Endothelial cell of umbilical vein (primary cell): ENCODE results near the gene PSG1. TPM values are rescaled to one million over a fixed set of nuclear protein-coding genes. Genes with fewer than 3 reads are reported as not detected.

Source experiments
- BruUV-seq: library from RNA; stranded (reverse); fragments of 400-500 nt; replicated peaks from 2 replicates; lab custom pipeline; 2021; lab: Mats Ljungman, UMichigan
- CTCF ChIA-PET: fragments of 300-600, 350-600 bp; sonication (Branson Sonifier 250); formaldehyde crosslinking; loops from one replicate; lab custom pipeline; 2021; ENCODE audit warnings: antibody characterized with exemption, inconsistent platforms; lab: Charles Lee
- POLR2A ChIA-PET: fragments of 300-600, 350-600 bp; sonication (Branson Sonifier 250); formaldehyde crosslinking; loops from one replicate; lab custom pipeline; 2021; ENCODE audit warnings: antibody characterized with exemption, inconsistent platforms; lab: Charles Lee
- DNase-seq: peaks from one replicate; pipeline ENCODE4 v3.0.0-alpha.2; 2011; ENCODE audit warnings: low read depth, low spot score
- FAIRE-seq: peaks from 2 replicates; lab custom pipeline; 2011; peaks lifted over from hg19 to GRCh38; lab: Jason Lieb, UNC
- H2AFZ ChIP-seq: 2 replicates; pipeline ENCODE4 v1.6.0; 2012; ENCODE audit warnings: low read depth, low read length, control low read depth, inconsistent platforms
- H3K27ac ChIP-seq: 2 replicates; pipeline ENCODE4 v1.5.1; 2011; ENCODE audit warnings: low read depth, mild to moderate bottlenecking, control low read depth, low read length, moderate library complexity; ENCODE audit not compliant: insufficient read depth
- H3K27me3 ChIP-seq, 2 experiments: 2 replicates each; pipeline versions ENCODE4 v1.6.0 to v1.6.1; 2011; ENCODE audit warnings: low read length in 2 of 2, mixed read lengths in 1 of 2; ENCODE audit not compliant: control insufficient read depth in 2 of 2, insufficient read depth in 2 of 2
- H3K36me3 ChIP-seq, 2 experiments: 2 replicates in 1 of 2; 3 replicates in 1 of 2; pipeline ENCODE4 v1.5.1; 2011; ENCODE audit warnings: low read length in 2 of 2, mild to moderate bottlenecking in 1 of 2, moderate library complexity in 1 of 2; ENCODE audit not compliant: control insufficient read depth in 2 of 2, insufficient read depth in 2 of 2; ENCODE audit errors: extremely low read depth in 1 of 2
- H3K4me1 ChIP-seq: 3 replicates; pipeline ENCODE4 v1.5.1; 2011; ENCODE audit warnings: mild to moderate bottlenecking, low read length; ENCODE audit not compliant: control insufficient read depth, insufficient read depth; ENCODE audit errors: extremely low read depth
- H3K4me2 ChIP-seq: 2 replicates; pipeline ENCODE4 v1.6.1; 2011; ENCODE audit warnings: low read length, control low read depth, mixed read lengths; ENCODE audit not compliant: insufficient read depth
- H3K4me3 ChIP-seq, 3 experiments: fragments of 200-600 bp in 1 of 3; sonication (generic), shearing (Covaris generic) in 1 of 3; replicated peaks in 1 of 3; 2 replicates each; pipeline ENCODE4 v1.5.1; 2011 to 2016; ENCODE audit warnings: control low read depth in 3 of 3, low read length in 3 of 3, mild to moderate bottlenecking in 2 of 3, inconsistent platforms in 1 of 3, low read depth in 1 of 3, moderate library complexity in 1 of 3; ENCODE audit not compliant: insufficient read depth in 1 of 3
- H3K79me2 ChIP-seq: 2 replicates; pipeline ENCODE4 v1.6.0; 2012; ENCODE audit warnings: low read length, inconsistent platforms; ENCODE audit not compliant: control insufficient read depth, insufficient read depth
- H3K9ac ChIP-seq: replicated peaks from 2 replicates; pipeline ENCODE3; 2011; ENCODE audit warnings: low read length, control low read depth; ENCODE audit not compliant: insufficient read depth; ENCODE audit errors: extremely low read depth
- H3K9me1 ChIP-seq: replicated peaks from 3 replicates; pipeline ENCODE4 v1.6.0; 2011; ENCODE audit warnings: mild to moderate bottlenecking, low read length; ENCODE audit not compliant: control insufficient read depth, insufficient read depth; ENCODE audit errors: extremely low read depth
- H3K9me3 ChIP-seq: replicated peaks from 2 replicates; pipeline ENCODE4 v1.5.1; 2012; ENCODE audit warnings: low read length, inconsistent platforms; ENCODE audit not compliant: control insufficient read depth, insufficient read depth
- H4K20me1 ChIP-seq: replicated peaks from 2 replicates; pipeline ENCODE3; 2011; ENCODE audit warnings: mild to moderate bottlenecking, low read length; ENCODE audit not compliant: control insufficient read depth, insufficient read depth; ENCODE audit errors: extremely low read depth
- EZH2 ChIP-seq: IDR thresholded peaks from 2 replicates; pipeline ENCODE4 v1.6.1; 2012; ENCODE audit warnings: borderline replicate concordance, low read depth, mild to moderate bottlenecking, moderate library complexity, low read length, inconsistent platforms; ENCODE audit not compliant: severe bottlenecking
- GATA2 ChIP-seq: IDR thresholded peaks from 2 replicates; pipeline ENCODE4 v1.7.0; 2011; ENCODE audit warnings: low read depth, mild to moderate bottlenecking, moderate library complexity, mixed read lengths, low read length; ENCODE audit not compliant: insufficient read length, insufficient read depth
- MYC ChIP-seq: IDR thresholded peaks from one replicate; pipeline ENCODE4 v1.6.1; 2011; ENCODE audit warnings: mild to moderate bottlenecking, low read depth, low read length
- POLR2A ChIP-seq: IDR thresholded peaks from 2 replicates; pipeline ENCODE4 v1.6.1; 2012; ENCODE audit warnings: low read depth, mild to moderate bottlenecking, control low read depth, low read length
- POLR2AphosphoS5 ChIP-seq: IDR thresholded peaks from 2 replicates; pipeline ENCODE4 v1.6.1; 2012; ENCODE audit warnings: low read depth, mild to moderate bottlenecking, control low read depth, low read length, moderate library complexity; ENCODE audit not compliant: insufficient read depth
- dilution Hi-C: fragments of 300-500 bp; cut with MboI; formaldehyde crosslinking; loops from one replicate; pipeline ENCODE4 v1.15.0; 2019; ENCODE audit warnings: low sequenced_read_pairs; ENCODE audit not compliant: extremely low pct_ligation_motif_present
- intact Hi-C: fragments of 100-400 bp; cut with micrococcal nuclease; formaldehyde crosslinking; loops from one replicate; pipeline ENCODE4 v1.10.0; 2022
- polyA plus RNA-seq, 4 experiments: library from polyadenylated mRNA; depleted of rRNA in 3 of 4; stranded (reverse) in 3 of 4; unstranded in 1 of 4; fragments of >200 nt; gene quantifications; 2 replicates each; pipeline versions ENCODE4 v1.2.1 to v1.2.3, GENCODE V29; 2011 to 2012; ENCODE audit warnings: missing spikeins in 1 of 4
- total RNA-seq: library from RNA; stranded (reverse); gene quantifications from 2 replicates; pipeline ENCODE4 v1.2.3, GENCODE V29; 2021
- TF ChIP-seq, protein P1 (sequence below): IDR thresholded peaks from 2 replicates; pipeline ENCODE4 v1.6.1; 2011; ENCODE audit not compliant: insufficient read depth, insufficient read length
- TF ChIP-seq, protein P2 (sequence below), 2 donors: IDR thresholded peaks; 1 replicate in 1 of 2; 2 replicates in 1 of 2; pipeline ENCODE4 v1.5.1; 2011; ENCODE audit warnings: low read length in 2 of 2, mild to moderate bottlenecking in 2 of 2, moderate library complexity in 2 of 2, control low read depth in 1 of 2, inconsistent platforms in 1 of 2, low read depth in 1 of 2; ENCODE audit not compliant: insufficient read depth in 1 of 2; ENCODE audit errors: extremely low read depth in 1 of 2

The PSG1 gene
- total and polyA plus RNA-seq, 2 donors (not counting 3 experiments of a cell fraction or from before 2014, with no cell fraction given), result not detected

DNA sequence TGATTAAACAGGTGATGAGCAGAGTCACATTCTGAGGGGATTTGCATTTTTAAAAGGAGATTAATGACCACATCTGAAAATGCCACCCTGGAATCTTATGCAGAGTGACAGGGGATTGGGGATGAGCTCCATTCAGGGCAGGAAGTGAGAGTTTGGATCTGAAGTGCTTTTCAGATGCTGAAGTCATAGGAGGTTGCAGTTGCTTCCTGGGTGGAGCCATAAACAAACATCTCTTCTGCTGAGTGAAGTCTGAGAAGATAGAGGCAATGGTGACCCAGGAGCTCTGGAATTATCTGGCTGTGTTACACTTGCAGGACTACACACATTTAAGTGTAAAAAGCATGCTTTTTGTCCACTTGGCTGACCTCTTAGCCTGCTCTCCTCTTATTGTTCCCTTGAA, 62.6 kb downstream of the PSG1 start:
- no peaks in the 10 kb centered on the region for H3K36me3 ChIP-seq
- no peak overlapping the region for H2AFZ ChIP-seq
- H3K9ac ChIP-seq, result no peak overlapping the region
- no peak overlapping the region for H3K4me2 ChIP-seq
- H3K27me3 ChIP-seq, result no peaks in the 10 kb centered on the region
- ChIA-PET POLR2A (no interaction called here), CTCF (no interaction called here)
- H3K4me3 ChIP-seq, result no peak overlapping the region
- DNase-seq (no peak), FAIRE-seq (no peak)
- H3K9me1 ChIP-seq, result no peaks in the 10 kb centered on the region
- H3K79me2 ChIP-seq, result no peaks in the 10 kb centered on the region
- TF ChIP-seq, protein P1, sequence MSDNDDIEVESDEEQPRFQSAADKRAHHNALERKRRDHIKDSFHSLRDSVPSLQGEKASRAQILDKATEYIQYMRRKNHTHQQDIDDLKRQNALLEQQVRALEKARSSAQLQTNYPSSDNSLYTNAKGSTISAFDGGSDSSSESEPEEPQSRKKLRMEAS, result no peak
- no peak for TF ChIP-seq POLR2A
- no peak for TF ChIP-seq POLR2AphosphoS5
- TF ChIP-seq GATA2, result no peak
- TF ChIP-seq EZH2, result no peak
- TF ChIP-seq, protein P2, sequence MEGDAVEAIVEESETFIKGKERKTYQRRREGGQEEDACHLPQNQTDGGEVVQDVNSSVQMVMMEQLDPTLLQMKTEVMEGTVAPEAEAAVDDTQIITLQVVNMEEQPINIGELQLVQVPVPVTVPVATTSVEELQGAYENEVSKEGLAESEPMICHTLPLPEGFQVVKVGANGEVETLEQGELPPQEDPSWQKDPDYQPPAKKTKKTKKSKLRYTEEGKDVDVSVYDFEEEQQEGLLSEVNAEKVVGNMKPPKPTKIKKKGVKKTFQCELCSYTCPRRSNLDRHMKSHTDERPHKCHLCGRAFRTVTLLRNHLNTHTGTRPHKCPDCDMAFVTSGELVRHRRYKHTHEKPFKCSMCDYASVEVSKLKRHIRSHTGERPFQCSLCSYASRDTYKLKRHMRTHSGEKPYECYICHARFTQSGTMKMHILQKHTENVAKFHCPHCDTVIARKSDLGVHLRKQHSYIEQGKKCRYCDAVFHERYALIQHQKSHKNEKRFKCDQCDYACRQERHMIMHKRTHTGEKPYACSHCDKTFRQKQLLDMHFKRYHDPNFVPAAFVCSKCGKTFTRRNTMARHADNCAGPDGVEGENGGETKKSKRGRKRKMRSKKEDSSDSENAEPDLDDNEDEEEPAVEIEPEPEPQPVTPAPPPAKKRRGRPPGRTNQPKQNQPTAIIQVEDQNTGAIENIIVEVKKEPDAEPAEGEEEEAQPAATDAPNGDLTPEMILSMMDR (IDR thresholded peaks at IDR 0.05; ENCODE audit: extremely low read depth in 1 of 2, insufficient read depth in 1 of 2, low read depth in 1 of 2, low read length in 2 of 2), result no peak
- TF ChIP-seq MYC, result no peak
- H3K27ac ChIP-seq, result no peak overlapping the region
- intact Hi-C loops (no loop called here), dilution Hi-C loops (no loop called here)
- H3K4me1 ChIP-seq, result no peaks in the 10 kb centered on the region
- no TSS peak for BruUV-seq
- no peaks in the 10 kb centered on the region for H4K20me1 ChIP-seq
- H3K9me3 ChIP-seq, result no peaks in the 10 kb centered on the region

Other genes with a start within 250 kb of the PSG1 start
- gene PSG3, start 139.2 kb downstream of the PSG1 start, total RNA-seq, result not detected in 2 replicates
- gene PSG3, start 139.2 kb downstream of the PSG1 start, polyA plus RNA-seq, result not detected in 2 replicates
- gene PSG8, start 114.0 kb downstream of the PSG1 start, total RNA-seq, result not detected in 2 replicates
- gene PSG8, start 114.0 kb downstream of the PSG1 start, polyA plus RNA-seq, result not detected in 2 replicates
- gene PSG6, start 38.2 kb upstream of the PSG1 start, total RNA-seq, result not detected in 2 replicates
- gene PSG6, start 38.2 kb upstream of the PSG1 start, polyA plus RNA-seq, result not detected in 2 replicates
- gene PSG7, start 57.5 kb upstream of the PSG1 start, total RNA-seq, result not detected in 2 replicates
- not detected in 2 replicates for gene PSG7, start 57.5 kb upstream of the PSG1 start, polyA plus RNA-seq
- not detected in 2 replicates for gene PSG11, start 146.8 kb upstream of the PSG1 start, total RNA-seq
- not detected in 2 replicates for gene PSG11, start 146.8 kb upstream of the PSG1 start, polyA plus RNA-seq
- gene PSG2, start 203.0 kb upstream of the PSG1 start, total RNA-seq, result not detected in 2 replicates
- not detected in 2 replicates for gene PSG2, start 203.0 kb upstream of the PSG1 start, polyA plus RNA-seq